HEK293 (cell line): Measurements from ENCODE around the gene RPTN.

ENCODE experiments used
- CTCF ChIA-PET: fragments of 350-600 bp; formaldehyde crosslinking; extraction: SDS; loops from one replicate; lab custom pipeline; 2021; ENCODE audit warnings: antibody characterized with exemption; lab: Yijun Ruan, JAX
- POLR2A ChIA-PET: fragments of 300-600 bp; formaldehyde crosslinking; extraction: SDS; loops from one replicate; lab custom pipeline; 2020; ENCODE audit warnings: antibody characterized with exemption, inconsistent platforms; lab: Yijun Ruan, JAX
- H3K27ac ChIP-seq: fragments of 200-500 bp; sonication (Bioruptor generic); 2 replicates; pipeline ENCODE4 v1.5.1; 2014; ENCODE audit warnings: low read depth, low read length, control low read depth, inconsistent platforms; ENCODE audit errors: extremely low read depth
- H3K36me3 ChIP-seq, 2 experiments: fragments of 200-500 bp in 1 of 2; sonication (Bioruptor generic) in 1 of 2; 1 replicate in 1 of 2; 2 replicates in 1 of 2; pipeline ENCODE4 v1.5.1; 2014 to 2017; ENCODE audit warnings: inconsistent platforms in 2 of 2, low read length in 2 of 2; ENCODE audit not compliant: control insufficient read depth in 2 of 2, insufficient read depth in 1 of 2
- H3K4me1 ChIP-seq: fragments of 200-500 bp; sonication (Bioruptor generic); 2 replicates; pipeline ENCODE4 v1.5.1; 2014; ENCODE audit warnings: mild to moderate bottlenecking, low read length, inconsistent platforms; ENCODE audit not compliant: control insufficient read depth, insufficient read depth
- H3K4me3 ChIP-seq: 2 replicates; pipeline ENCODE4 v1.5.1; 2011; ENCODE audit warnings: low read depth, mild to moderate bottlenecking, control low read depth, low read length, moderate library complexity
- H3K9me3 ChIP-seq: fragments of 200-500 bp; sonication (Bioruptor generic); 2 replicates; pipeline ENCODE4 v1.5.1; 2014; ENCODE audit warnings: low read depth, low read length, inconsistent platforms; ENCODE audit not compliant: control insufficient read depth, insufficient read depth
- KLF9 ChIP-seq: fragments of 450-650 bp; formaldehyde crosslinking; IDR thresholded peaks from 2 replicates; pipeline ENCODE4 v1.5.1; 2016; ENCODE audit warnings: missing biosample characterization, missing genetic modification characterization, low read depth
- MEIS1 ChIP-seq: sonication (generic); formaldehyde crosslinking; IDR thresholded peaks from 2 replicates; pipeline ENCODE4 v1.8.1; 2022; ENCODE audit warnings: missing genetic modification reagents, mild to moderate bottlenecking, borderline replicate concordance
- MZF1 ChIP-seq: fragments of 450-650 bp; formaldehyde crosslinking; IDR thresholded peaks from 2 replicates; pipeline ENCODE4 v1.5.1; 2017; ENCODE audit warnings: missing biosample characterization, missing genetic modification characterization, borderline replicate concordance
- PRDM2 ChIP-seq: fragments of 450-650 bp; formaldehyde crosslinking; IDR thresholded peaks from 2 replicates; pipeline ENCODE4 v1.5.1; 2016; ENCODE audit warnings: missing biosample characterization, missing genetic modification characterization, borderline replicate concordance
- RBAK ChIP-seq: fragments of 450-650 bp; formaldehyde crosslinking; IDR thresholded peaks from 2 replicates; pipeline ENCODE4 v1.5.1; 2016; ENCODE audit warnings: missing biosample characterization, missing genetic modification characterization
- YY2 ChIP-seq: fragments of 450-650 bp; formaldehyde crosslinking; IDR thresholded peaks from 2 replicates; pipeline ENCODE4 v1.5.1; 2016; ENCODE audit warnings: missing biosample characterization, missing genetic modification characterization
- ZNF112 ChIP-seq: fragments of 450-650 bp; formaldehyde crosslinking; IDR thresholded peaks from 2 replicates; pipeline ENCODE4 v1.5.0; 2017; ENCODE audit warnings: missing biosample characterization, missing genetic modification characterization
- ZNF132 ChIP-seq: fragments of 450-650 bp; formaldehyde crosslinking; IDR thresholded peaks from 2 replicates; pipeline ENCODE4 v1.5.1; 2017; ENCODE audit warnings: missing biosample characterization, missing genetic modification characterization, borderline replicate concordance
- ZNF155 ChIP-seq: fragments of 450-650 bp; formaldehyde crosslinking; IDR thresholded peaks from 2 replicates; pipeline ENCODE4 v1.5.1; 2016; ENCODE audit warnings: missing biosample characterization, missing genetic modification characterization
- ZNF169 ChIP-seq: fragments of 450-650 bp; formaldehyde crosslinking; IDR thresholded peaks from 2 replicates; pipeline ENCODE4 v1.5.1; 2016; ENCODE audit warnings: missing biosample characterization, missing genetic modification characterization
- ZNF214 ChIP-seq: fragments of 450-650 bp; formaldehyde crosslinking; IDR thresholded peaks from 2 replicates; pipeline ENCODE4 v1.5.1; 2017; ENCODE audit warnings: missing biosample characterization, mild to moderate bottlenecking, missing genetic modification characterization, borderline replicate concordance
- ZNF423 ChIP-seq: fragments of 450-650 bp; formaldehyde crosslinking; IDR thresholded peaks from 2 replicates; pipeline ENCODE4 v1.5.1; 2016; ENCODE audit warnings: missing biosample characterization, missing genetic modification characterization
- ZNF510 ChIP-seq: fragments of 450-650 bp; formaldehyde crosslinking; IDR thresholded peaks from 2 replicates; pipeline ENCODE4 v1.5.1; 2018; ENCODE audit warnings: mild to moderate bottlenecking, missing genetic modification characterization, missing biosample characterization; ENCODE audit not compliant: insufficient replicate concordance
- ZNF600 ChIP-seq: fragments of 450-650 bp; formaldehyde crosslinking; IDR thresholded peaks from 2 replicates; pipeline ENCODE4 v1.5.1; 2016; ENCODE audit warnings: missing biosample characterization, missing genetic modification characterization
- ZNF830 ChIP-seq: fragments of 450-650 bp; IDR thresholded peaks from 2 replicates; pipeline ENCODE4 v1.5.0; 2018; ENCODE audit warnings: missing biosample characterization, missing genetic modification characterization, low read depth, mild to moderate bottlenecking, moderate library complexity
- ZSCAN23 ChIP-seq: fragments of 450-650 bp; formaldehyde crosslinking; IDR thresholded peaks from 2 replicates; pipeline ENCODE4 v1.5.1; 2016; ENCODE audit warnings: missing biosample characterization, missing genetic modification characterization
- ZXDB ChIP-seq: fragments of 450-650 bp; formaldehyde crosslinking; IDR thresholded peaks from 2 replicates; pipeline ENCODE4 v1.5.1; 2016; ENCODE audit warnings: missing biosample characterization, missing genetic modification characterization
- TF ChIP-seq, protein P1 (sequence below): fragments of 450-650 bp; formaldehyde crosslinking; IDR thresholded peaks from 2 replicates; pipeline ENCODE4 v1.5.1; 2017; ENCODE audit warnings: missing biosample characterization, missing genetic modification characterization
- TF ChIP-seq, protein P2 (sequence below): fragments of 450-650 bp; formaldehyde crosslinking; conservative IDR thresholded peaks from 2 replicates; pipeline ENCODE4 v1.5.1; 2016; ENCODE audit warnings: low read depth, missing biosample characterization, missing genetic modification characterization

RPTN gene

GRCh38 chr1:152170287-152170905, 11.4 kb upstream of the RPTN start (continued):
- TF ChIP-seq ZXDB (tag by site-specific recombination) (no peak), ZNF132 (tag by site-specific recombination) (no peak), ZNF169 (tag by site-specific recombination) (no peak), ZNF155 (no peak)
- TF ChIP-seq, protein P1, sequence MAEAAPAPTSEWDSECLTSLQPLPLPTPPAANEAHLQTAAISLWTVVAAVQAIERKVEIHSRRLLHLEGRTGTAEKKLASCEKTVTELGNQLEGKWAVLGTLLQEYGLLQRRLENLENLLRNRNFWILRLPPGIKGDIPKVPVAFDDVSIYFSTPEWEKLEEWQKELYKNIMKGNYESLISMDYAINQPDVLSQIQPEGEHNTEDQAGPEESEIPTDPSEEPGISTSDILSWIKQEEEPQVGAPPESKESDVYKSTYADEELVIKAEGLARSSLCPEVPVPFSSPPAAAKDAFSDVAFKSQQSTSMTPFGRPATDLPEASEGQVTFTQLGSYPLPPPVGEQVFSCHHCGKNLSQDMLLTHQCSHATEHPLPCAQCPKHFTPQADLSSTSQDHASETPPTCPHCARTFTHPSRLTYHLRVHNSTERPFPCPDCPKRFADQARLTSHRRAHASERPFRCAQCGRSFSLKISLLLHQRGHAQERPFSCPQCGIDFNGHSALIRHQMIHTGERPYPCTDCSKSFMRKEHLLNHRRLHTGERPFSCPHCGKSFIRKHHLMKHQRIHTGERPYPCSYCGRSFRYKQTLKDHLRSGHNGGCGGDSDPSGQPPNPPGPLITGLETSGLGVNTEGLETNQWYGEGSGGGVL = no peak
- TF ChIP-seq, protein P2, sequence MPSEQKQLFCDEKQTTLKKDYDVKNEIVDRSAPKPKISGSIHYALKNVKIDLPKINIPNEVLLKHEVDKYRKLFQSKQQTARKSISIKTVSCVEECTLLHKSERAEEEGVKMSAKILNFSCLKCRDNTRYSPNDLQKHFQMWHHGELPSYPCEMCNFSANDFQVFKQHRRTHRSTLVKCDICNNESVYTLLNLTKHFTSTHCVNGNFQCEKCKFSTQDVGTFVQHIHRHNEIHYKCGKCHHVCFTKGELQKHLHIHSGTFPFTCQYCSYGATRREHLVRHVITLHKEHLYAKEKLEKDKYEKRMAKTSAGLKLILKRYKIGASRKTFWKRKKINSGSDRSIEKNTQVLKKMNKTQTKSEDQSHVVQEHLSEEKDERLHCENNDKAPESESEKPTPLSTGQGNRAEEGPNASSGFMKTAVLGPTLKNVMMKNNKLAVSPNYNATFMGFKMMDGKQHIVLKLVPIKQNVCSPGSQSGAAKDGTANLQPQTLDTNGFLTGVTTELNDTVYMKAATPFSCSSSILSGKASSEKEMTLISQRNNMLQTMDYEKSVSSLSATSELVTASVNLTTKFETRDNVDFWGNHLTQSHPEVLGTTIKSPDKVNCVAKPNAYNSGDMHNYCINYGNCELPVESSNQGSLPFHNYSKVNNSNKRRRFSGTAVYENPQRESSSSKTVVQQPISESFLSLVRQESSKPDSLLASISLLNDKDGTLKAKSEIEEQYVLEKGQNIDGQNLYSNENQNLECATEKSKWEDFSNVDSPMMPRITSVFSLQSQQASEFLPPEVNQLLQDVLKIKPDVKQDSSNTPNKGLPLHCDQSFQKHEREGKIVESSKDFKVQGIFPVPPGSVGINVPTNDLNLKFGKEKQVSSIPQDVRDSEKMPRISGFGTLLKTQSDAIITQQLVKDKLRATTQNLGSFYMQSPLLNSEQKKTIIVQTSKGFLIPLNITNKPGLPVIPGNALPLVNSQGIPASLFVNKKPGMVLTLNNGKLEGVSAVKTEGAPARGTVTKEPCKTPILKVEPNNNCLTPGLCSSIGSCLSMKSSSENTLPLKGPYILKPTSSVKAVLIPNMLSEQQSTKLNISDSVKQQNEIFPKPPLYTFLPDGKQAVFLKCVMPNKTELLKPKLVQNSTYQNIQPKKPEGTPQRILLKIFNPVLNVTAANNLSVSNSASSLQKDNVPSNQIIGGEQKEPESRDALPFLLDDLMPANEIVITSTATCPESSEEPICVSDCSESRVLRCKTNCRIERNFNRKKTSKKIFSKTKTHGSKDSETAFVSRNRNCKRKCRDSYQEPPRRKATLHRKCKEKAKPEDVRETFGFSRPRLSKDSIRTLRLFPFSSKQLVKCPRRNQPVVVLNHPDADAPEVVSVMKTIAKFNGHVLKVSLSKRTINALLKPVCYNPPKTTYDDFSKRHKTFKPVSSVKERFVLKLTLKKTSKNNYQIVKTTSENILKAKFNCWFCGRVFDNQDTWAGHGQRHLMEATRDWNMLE (tag by site-specific recombination) = no peak

DNA sequence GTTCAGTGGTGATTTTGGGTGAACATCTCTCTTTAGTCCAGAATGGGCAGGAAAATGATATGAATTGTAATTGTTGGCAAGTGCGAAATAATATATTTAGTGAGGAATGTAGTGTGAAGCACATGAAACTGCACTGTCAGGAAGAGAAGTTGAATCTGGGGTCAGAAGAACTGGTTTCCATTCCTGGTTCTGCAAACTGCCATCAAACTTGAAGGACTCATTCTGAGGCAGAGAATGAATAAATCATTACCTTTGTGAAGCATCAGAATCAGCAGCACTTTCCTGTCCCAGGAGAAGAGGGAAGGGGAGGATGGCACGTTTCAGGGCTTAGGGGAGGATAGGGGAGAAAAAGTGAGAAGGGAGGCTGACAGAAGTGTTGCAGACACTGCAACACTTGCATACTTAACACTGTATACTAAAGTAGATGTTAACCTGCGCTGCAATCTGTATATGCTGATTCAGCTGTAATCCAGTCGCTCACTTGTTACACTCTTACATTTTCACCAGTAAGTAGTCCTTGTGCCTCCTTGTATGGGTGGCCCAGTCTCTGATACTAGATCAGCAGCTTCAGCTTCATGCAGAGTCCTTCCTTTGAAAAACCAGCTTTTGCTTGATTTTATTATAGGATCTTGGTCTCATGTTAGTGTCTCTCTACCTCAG, 10.5 kb upstream of the RPTN start:
- Histone ChIP-seq H3K27ac (no peak overlapping the region), H3K4me3 (no peak overlapping the region)
- no peak for TF ChIP-seq MEIS1 (CRISPR knock-in tag)
- TF ChIP-seq, all 188 proteins: peak for 0
- H3K9me3 ChIP-seq = no peaks in the 10 kb centered on the region
- ChIA-PET POLR2A (interaction anchor here (1.7 kb wide), 1 partner anchor 121 kb away, joined by 3 read pairs; no protein-coding TSS in a partner anchor), CTCF (interaction anchor here (0.6 to 1.4 kb wide), 6 partner anchors 10 to 219 kb away, joined by 3 to 4 read pairs (median 3); partner anchors contain the start of gene RPTN)
- H3K36me3 ChIP-seq = no peaks in the 10 kb centered on the region
- H3K4me1 ChIP-seq = no peaks in the 10 kb centered on the region

- no peak overlapping the region for H3K4me3 ChIP-seq
- H3K27ac ChIP-seq = no peak overlapping the region
- H3K4me1 ChIP-seq = no peaks in the 10 kb centered on the region
- ChIA-PET CTCF (interaction anchor here (0.7 to 1.4 kb wide), 5 partner anchors 9 to 291 kb away, joined by 3 to 4 read pairs (median 3); partner anchors contain the start of gene RPTN), POLR2A (interaction anchor here (1.7 kb wide), 1 partner anchor 120 kb away, joined by 3 read pairs; no protein-coding TSS in a partner anchor)
- no peaks in the 10 kb centered on the region for H3K36me3 ChIP-seq
- no peaks in the 10 kb centered on the region for H3K9me3 ChIP-seq
- TF ChIP-seq ZNF830 (no peak), ZNF510 (tag by site-specific recombination) (no peak), YY2 (tag by site-specific recombination) (no peak), ZNF600 (no peak), ZNF112 (tag by site-specific recombination) (no peak), RBAK (tag by site-specific recombination) (no peak), PRDM2 (tag by site-specific recombination) (no peak), ZNF423 (tag by site-specific recombination) (no peak), ZNF214 (tag by site-specific recombination) (no peak), MZF1 (tag by site-specific recombination) (no peak), KLF9 (tag by site-specific recombination) (no peak), ZSCAN23 (tag by site-specific recombination) (no peak)
Observed at GRCh38 chr1:152168535-152168868, 9.5 kb upstream of the RPTN start.
